ENCODE data around the gene INO80.

The INO80 gene

DNA sequence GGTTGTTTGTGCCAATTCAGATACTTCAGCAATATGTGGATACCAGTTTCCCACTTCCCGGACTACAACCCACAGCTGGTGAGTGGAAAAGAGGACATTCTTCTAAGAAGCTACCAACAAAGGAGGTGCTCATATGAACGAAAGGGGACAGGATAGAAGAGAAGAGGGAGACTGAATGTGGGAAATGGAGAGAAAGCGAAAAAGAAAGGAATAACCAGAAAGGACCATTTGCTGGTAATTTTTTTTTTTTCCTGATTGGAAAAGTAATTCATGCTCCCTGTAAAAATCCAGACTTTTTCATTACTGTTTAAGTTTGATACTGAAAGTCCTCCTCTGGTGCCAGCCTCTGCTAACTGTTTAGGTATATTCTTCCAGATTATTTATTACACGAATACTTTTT, 164.3 kb downstream of the INO80 start:
- DNase-seq (ENCODE audit: extremely low read depth in 1 of 2, low read depth in 1 of 2): no peak

DNA sequence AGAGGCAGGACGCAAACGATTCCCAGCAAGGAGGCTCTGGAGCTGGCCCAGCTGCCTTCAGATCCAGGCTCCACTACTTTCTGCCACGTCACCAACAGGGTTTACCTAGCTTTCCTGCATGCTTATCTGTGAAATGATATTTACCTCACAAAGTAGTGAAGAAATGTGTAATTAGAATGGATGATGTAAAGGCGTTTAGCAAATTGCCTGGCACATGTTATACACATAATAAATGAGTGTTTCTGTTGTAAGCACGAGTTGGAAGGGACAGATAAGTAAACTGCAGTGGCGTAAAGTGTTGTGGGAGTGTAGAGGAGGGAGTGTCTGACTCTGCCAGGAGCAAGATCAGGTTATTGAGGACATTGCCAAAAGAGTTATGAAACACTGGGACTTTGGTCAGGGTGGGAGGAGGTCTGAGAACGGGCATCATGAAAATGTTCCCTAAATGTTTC, 166.3 kb downstream of the INO80 start:
- no peak for DNase-seq (ENCODE audit: extremely low read depth in 1 of 2, low read depth in 1 of 2)

DNA sequence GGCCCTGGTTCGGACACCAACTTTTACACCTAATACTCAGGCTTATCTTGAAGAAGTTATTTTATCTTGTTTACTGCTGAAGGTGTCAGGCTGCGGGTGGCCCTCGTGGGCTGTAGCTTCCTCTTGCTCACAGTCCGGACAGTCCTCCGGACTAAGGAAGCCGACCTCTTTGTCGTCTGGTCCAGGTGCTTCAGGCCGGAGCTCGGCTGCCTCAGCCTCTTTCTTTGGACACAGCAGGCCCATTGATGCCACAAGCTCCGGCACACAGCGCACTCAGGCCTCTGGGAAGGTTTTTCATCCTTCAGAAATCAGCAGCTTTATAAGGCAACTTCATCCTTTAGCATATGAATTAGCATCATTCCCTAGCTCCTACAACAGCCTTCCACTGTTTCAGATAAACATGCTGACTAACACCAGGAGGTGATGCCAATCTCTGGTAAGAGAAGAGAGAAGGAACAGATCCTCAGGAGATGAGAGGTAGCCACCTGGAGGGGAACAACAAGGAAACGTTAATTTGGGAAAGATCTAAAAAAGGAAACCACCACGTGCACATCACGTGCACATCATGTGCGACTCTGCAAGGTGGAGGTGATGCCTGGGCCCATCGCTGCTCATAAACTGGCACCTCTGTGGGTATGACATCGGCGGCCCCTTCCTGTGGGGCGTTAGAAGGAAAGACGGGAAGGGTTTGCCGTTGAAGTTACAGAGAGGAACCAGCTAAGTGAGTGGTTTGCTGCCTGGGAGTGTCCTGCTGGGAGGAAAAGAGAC, 167.2 kb downstream of the INO80 start:
- no peak for DNase-seq (ENCODE audit: extremely low read depth in 1 of 2, low read depth in 1 of 2)

DNA sequence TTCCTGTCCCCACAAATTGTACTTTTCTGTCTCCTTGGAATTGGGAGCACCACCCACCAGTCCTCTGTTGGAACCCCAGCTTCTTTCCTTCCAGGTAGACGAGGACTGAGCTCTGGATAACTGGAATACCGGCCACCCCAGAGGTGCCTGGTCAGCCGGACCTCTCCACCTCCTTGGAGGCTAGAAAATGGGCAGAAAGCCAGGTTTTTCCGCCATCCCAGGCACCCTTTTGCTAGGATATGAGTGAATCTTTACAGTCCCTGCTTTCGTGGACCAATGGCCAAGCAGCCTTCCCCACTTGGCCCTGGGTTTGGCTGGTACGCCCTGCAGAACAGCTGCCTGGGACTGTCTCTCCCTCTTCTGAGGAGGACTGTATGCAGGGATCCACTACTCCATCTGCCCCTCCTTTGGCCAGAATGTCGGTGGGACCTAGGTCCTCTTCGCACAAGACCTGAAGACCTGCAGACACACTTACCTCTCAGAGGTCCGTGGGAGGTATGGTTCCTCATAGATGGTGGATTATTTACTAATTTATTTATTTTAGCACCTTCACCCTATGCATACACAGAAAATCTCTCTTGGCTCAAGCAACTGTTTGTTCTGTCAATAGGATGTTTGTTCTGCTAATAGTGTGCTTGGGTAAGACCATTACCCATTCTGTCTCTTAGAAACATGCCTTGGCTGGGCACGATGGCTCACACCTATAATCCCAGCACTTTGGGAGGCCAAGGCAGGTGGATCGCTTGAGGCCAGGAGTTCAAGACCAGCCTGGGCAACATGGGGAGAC, 171.4 kb downstream of the INO80 start:
- DNase-seq (ENCODE audit: extremely low read depth in 1 of 2, low read depth in 1 of 2): no peak

DNA sequence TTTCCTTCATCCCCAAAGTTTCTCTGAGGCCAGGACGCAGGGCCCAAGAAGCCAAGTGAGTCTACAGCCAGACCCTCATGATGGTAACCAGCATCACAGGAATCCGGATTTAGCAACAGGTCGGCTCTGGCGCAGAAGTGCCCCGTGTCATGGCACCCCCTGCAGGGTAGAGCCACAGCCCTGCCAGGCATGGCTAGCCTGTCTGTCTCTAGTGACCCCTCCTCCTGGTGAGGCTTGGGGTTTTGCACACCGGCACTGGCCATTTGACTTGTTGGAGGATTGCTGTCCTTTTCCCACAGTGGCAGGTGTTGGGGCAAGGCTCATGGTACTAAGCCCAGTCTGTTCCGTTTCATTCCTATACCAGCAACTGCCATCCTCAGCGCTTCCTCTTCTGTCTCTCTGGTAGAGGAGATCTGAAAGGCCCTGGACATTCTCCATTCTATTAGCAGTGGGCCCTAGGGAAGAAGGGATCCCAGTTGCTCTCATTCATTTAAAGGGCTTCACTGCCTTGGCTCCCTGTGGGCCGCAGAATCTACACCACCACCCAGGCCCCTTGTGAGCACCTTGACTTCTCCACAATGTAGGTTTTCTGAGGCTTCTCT, 172.2 kb downstream of the INO80 start:
- no peak for DNase-seq (ENCODE audit: extremely low read depth in 1 of 2, low read depth in 1 of 2)

DNA sequence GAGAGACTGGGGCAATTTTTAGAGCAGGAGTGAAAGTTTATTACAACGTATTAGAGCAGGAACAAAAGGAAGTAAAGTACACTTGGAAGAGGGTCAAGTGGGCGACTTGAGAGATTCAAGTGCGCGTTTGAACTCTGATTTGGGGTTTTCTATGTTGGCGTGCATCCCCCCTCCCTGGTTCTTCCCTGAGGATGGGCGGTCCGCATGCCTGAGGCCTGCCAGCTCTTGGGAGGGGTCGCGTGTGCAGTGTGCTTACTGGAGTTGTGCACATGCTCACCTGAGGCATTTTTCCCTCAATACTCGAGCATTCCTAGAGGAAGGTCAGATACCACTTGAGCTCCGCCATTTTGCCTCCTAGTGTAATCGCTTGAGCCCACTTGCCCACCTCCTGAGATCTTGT, 173.2 kb downstream of the INO80 start:
- no peak for DNase-seq (ENCODE audit: extremely low read depth in 1 of 2, low read depth in 1 of 2)

DNA sequence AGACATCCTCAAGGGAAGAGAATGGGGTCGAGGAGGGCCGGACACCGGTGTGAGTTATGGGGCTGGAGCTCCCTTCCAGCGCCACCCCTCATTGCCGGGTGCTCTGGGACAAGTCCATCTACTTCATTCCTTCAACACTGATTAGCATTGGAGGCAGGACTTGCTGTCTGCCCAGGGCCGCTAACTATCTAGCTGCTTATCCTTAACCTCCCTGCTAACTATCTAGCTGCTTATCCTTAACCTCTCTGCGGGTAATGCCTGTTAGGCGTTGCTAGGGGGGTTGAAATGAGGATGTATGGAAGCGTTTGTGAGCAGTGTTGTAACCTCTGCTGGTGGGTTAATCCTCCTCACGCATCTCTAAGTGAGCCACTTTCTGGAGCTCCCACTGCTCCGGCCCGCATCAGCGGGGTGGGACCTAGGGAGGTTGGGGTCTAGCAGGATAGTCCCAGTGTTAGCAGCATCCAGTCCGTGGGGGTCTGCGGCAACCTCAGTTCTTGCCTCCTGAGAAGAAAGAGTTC, 173.7 kb downstream of the INO80 start:
- no peak for DNase-seq (ENCODE audit: extremely low read depth in 1 of 2, low read depth in 1 of 2)

DNA sequence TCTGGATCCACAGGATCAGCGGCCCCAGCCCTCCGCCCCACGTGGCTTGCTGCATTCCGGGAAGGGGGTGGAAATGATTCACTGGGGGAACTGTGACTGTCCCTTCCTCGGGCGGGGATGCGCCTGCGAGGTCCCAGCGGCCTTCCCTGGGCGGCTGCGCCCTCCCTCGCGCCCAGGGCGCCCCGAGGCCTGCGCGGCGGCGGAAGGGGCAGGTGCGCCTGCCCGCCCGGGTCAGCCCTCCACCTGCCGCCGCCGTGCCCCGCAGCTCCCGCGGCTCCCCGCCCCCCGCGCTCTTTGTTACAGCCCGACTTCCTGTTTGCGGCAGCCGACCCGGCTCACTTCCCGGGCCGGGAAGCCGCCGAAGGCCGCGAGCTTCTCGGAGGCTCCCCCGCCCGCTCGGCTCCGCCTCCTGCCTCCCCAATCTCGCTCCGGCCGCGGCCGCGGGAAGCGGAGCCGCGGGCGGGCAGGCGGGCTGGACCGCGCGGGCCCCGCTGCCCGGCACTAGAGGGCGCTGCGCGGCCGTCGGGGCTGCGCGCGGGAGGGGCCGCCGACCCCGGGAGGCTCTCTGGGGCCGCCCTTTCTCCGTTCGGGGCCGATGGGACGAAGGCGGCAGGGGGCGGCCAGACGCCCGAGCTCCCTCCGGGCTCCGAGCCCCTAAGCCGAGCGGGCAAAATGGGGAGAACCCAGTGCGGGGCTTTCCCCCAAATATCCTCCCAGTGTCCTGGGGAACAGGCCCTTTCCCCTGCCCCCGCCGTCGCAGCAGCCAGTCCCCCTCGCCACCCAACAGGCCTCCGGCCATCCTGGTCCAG, 174.3 kb downstream of the INO80 start:
- peak in 1 of 2 donors; percentile 48 for DNase-seq (ENCODE audit: extremely low read depth in 1 of 2, low read depth in 1 of 2)

DNA sequence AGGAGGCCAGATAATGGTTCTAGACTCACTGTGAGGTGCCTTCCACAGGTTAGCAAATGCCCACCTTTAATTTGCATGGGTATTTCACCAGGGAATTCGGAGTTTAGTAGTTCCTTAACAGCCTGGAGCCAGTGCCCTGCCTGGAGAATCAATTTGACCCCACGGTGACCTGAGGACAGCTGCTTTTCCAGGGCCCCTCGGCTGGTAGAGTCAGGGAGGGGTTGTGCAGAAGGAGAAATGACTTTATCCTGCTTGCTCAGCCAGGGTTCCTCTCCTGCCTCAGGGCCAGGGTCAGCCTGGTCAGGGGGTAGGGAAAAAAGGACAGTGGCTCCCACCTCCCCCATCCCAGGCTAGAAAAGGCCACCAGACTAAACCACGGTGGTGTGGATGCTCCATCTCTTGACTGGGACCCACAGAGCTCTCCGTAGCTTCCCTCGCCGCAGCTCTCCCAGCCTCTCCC, 175.0 kb downstream of the INO80 start:
- no peak for DNase-seq (ENCODE audit: extremely low read depth in 1 of 2, low read depth in 1 of 2)

DNA sequence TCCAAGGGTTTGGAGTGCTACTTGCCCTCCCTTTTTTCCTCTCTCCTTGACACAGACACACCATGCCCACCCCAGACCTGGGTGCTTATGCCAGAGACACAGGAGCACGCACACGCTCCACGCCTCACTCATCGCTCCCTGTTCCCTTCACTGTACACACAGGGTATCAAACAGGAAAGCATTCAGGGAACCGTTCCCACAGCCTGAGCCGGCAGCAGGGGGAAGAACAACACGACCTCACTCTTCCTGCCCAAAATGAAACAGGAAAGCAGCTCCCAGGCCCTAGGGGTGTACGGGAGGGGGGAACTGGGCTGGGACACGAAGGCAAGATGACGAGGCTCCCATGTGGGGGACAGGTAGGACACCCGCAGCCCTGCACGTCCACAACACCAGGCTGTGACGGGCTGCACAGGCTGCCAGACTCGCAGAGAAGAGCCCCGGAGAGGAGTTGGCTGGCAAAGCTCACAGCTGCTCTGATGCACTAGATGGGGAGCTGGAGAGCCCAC, 175.7 kb downstream of the INO80 start:
- DNase-seq (ENCODE audit: extremely low read depth in 1 of 2, low read depth in 1 of 2): no peak

- DNase-seq (ENCODE audit: extremely low read depth in 1 of 2, low read depth in 1 of 2): no peak
Observed at GRCh38 chr15:40938536-40938870, 177.6 kb downstream of the INO80 start.

DNA sequence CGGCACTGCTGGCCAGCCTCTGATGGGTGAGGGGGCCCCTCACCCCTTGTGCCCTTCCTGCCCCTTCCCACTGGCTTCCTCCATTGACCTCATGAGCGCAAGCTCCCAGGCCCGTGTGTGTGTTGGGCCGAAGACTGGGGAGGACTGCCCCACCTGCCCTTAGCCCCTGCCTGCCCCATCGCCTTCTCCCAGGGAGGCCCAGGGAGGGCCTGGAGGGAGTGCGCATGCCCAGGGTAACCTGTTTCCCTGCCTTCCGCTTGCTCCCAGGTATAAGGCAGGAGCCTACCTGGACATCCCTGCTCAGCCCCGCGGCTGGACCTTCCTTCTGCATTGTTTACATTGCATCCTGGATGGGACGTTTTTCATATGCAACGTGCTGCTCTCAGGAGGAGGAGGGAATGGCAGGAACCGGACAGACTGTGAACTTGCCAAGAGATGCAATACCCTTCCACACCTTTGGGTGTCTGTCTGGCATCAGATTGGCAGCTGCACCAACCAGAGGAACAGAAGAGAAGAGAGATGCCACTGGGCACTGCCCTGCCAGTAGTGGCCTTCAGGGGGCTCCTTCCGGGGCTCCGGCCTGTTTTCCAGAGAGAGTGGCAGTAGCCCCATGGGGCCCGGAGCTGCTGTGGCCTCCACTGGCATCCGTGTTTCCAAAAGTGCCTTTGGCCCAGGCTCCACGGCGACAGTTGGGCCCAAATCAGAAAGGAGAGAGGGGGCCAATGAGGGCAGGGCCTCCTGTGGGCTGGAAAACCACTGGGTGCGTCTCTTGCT, 178.1 kb downstream of the INO80 start:
- no peak for DNase-seq (ENCODE audit: extremely low read depth in 1 of 2, low read depth in 1 of 2)

- DNase-seq (ENCODE audit: extremely low read depth in 1 of 2, low read depth in 1 of 2): no peak
Observed at GRCh38 chr15:40936709-40937666, 179.1 kb downstream of the INO80 start.

GRCh38 chr15:40936234-40936708, 179.8 kb downstream of the INO80 start:
- DNase-seq (ENCODE audit: extremely low read depth in 1 of 2, low read depth in 1 of 2): no peak

DNA sequence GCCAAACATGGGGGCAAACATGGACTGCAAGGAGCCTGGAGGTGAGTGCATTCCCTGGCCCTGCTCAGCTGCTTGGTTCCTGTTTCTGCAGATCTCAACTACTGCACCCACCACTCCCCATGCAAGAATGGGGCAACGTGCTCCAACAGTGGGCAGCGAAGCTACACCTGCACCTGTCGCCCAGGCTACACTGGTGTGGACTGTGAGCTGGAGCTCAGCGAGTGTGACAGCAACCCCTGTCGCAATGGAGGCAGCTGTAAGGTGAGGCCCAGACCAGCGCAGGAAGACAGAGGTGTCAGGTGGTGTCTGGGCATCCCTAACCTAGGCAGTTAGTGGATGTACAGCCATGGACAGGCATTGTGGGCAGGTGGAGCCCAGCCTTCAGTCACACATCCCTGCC, 181.6 kb downstream of the INO80 start:
- DNase-seq (ENCODE audit: extremely low read depth in 1 of 2, low read depth in 1 of 2): no peak

- DNase-seq (ENCODE audit: extremely low read depth in 1 of 2, low read depth in 1 of 2): no peak
Observed at GRCh38 chr15:40933517-40933902, 182.6 kb downstream of the INO80 start.

DNA sequence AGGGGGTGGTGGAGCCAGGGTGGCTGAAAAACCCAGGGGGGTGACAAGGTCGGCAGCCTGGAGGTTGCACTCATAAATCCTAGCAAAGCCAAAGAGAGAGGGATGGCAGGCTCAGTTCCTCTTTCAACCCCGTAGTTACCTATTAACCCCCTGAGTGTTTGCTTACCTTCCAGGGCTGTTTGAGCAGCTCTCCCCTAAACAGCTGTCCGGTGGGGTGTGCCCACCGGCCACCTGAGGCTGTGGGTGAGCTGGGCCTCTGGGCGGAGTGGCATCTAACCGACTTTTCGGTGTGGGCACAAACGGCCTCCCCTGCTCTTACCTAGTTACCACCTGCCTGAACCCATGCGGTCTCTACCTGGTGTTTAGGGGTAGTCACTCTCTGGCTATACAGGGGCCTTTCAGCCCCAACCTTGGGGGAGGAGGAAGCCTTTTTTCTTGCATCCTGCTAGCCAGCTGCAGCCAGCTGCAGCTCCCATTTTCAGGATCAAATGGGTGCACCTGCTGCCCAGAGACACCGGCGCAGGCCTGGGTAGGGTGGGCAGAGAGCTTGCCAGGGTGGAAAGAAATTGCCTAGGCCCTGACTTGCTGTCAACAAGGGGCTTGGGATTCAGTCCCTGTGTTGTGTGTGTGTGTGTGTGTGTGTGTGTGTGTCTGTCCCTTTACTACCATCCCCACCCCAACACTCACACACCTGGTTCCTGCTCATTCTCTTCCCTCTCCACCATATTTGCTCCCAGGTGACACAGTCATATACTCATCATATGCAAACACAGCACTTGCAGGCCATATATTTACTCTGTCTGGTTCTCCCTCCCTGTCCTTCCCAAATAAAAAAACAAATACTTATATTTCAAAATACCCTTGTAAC, 183.2 kb downstream of the INO80 start:
- no peak for DNase-seq (ENCODE audit: extremely low read depth in 1 of 2, low read depth in 1 of 2)

GRCh38 chr15:40932156-40932555, 183.9 kb downstream of the INO80 start:
- DNase-seq (ENCODE audit: extremely low read depth in 1 of 2, low read depth in 1 of 2): no peak

All from activated CD8-positive, alpha-beta memory T cell treated with anti-CD3 and anti-CD28 coated beads for 1 hour (primary cell).